Neutrophil (primary cell): Measurements from ENCODE around the gene ZNF277.

Experiments used
- H3K27ac ChIP-seq: fragments of 200-600 bp; sonication (generic); 2 replicates; pipeline ENCODE4 v1.5.1; 2016; ENCODE audit warnings: mild to moderate bottlenecking, moderate library complexity
- H3K27me3 ChIP-seq: fragments of 200-600 bp; sonication (generic); 2 replicates; pipeline ENCODE4 v1.6.0; 2016; ENCODE audit warnings: mild to moderate bottlenecking
- H3K36me3 ChIP-seq: fragments of 200-600 bp; sonication (generic); 2 replicates; pipeline ENCODE4 v1.5.1; 2017
- H3K4me1 ChIP-seq, 2 experiments: fragments of 200-600 bp in 1 of 2; sonication (generic) in 1 of 2; 1 replicate in 1 of 2; 2 replicates in 1 of 2; pipeline versions ENCODE4 v1.5.1 to v1.6.1; 2013 to 2016; ENCODE audit warnings: low read depth in 1 of 2, low read length in 1 of 2, mild to moderate bottlenecking in 1 of 2, moderate library complexity in 1 of 2; ENCODE audit not compliant: control insufficient read depth in 1 of 2, insufficient read depth in 1 of 2
- H3K4me3 ChIP-seq, 2 experiments: fragments of 200-600 bp in 1 of 2; sonication (generic) in 1 of 2; 1 replicate in 1 of 2; 2 replicates in 1 of 2; pipeline ENCODE4 v1.5.1; 2013 to 2016; ENCODE audit warnings: low read depth in 1 of 2, low read length in 1 of 2, mild to moderate bottlenecking in 1 of 2, moderate library complexity in 1 of 2
- H3K9me3 ChIP-seq: fragments of 200-600 bp; sonication (generic); 2 replicates; pipeline ENCODE4 v1.5.1; 2016
- CTCF ChIP-seq: fragments of 200-600 bp; sonication (generic); IDR thresholded peaks from 2 replicates; pipeline ENCODE4 v1.5.1; 2016; ENCODE audit warnings: antibody characterized with exemption

ZNF277 gene

GRCh38 chr7:112176693-112177415, 29.6 kb upstream of the ZNF277 start:
- Histone ChIP-seq H3K4me1 (no peaks in the 10 kb centered on the region), H3K27ac (no peak overlapping the region), H3K9me3 (no peaks in the 10 kb centered on the region), H3K27me3 (no peaks in the 10 kb centered on the region), H3K4me3 (no peak overlapping the region), H3K36me3 (no peaks in the 10 kb centered on the region)
- no peak for TF ChIP-seq CTCF

GRCh38 chr7:112180223-112180622, 26.3 kb upstream of the ZNF277 start:
- no peaks in the 10 kb centered on the region for H3K9me3 ChIP-seq
- no peaks in the 10 kb centered on the region for H3K36me3 ChIP-seq
- no peak for TF ChIP-seq CTCF
- no peaks in the 10 kb centered on the region for H3K27me3 ChIP-seq
- H3K27ac ChIP-seq = no peak overlapping the region
- no peak overlapping the region for H3K4me3 ChIP-seq
- no peaks in the 10 kb centered on the region for H3K4me1 ChIP-seq

GRCh38 chr7:112182749-112183148, 23.7 kb upstream of the ZNF277 start:
- no peak for TF ChIP-seq CTCF
- Histone ChIP-seq H3K4me1 (no peaks in the 10 kb centered on the region), H3K4me3 (no peak overlapping the region), H3K27me3 (no peaks in the 10 kb centered on the region), H3K27ac (no peak overlapping the region), H3K9me3 (no peaks in the 10 kb centered on the region), H3K36me3 (no peaks in the 10 kb centered on the region)

- no peaks in the 10 kb centered on the region for H3K4me1 ChIP-seq
- no peaks in the 10 kb centered on the region for H3K9me3 ChIP-seq
- no peaks in the 10 kb centered on the region for H3K36me3 ChIP-seq
- no peak overlapping the region for H3K27ac ChIP-seq
- H3K27me3 ChIP-seq = no peaks in the 10 kb centered on the region
- TF ChIP-seq CTCF = no peak
- H3K4me3 ChIP-seq = no peak overlapping the region
Observed at GRCh38 chr7:112183266-112183665, 23.2 kb upstream of the ZNF277 start.

GRCh38 chr7:112184455-112184854, 22.0 kb upstream of the ZNF277 start:
- Histone ChIP-seq H3K4me3 (no peak overlapping the region), H3K27ac (no peak overlapping the region), H3K27me3 (no peaks in the 10 kb centered on the region), H3K9me3 (no peaks in the 10 kb centered on the region), H3K4me1 (no peaks in the 10 kb centered on the region), H3K36me3 (no peaks in the 10 kb centered on the region)
- TF ChIP-seq CTCF = no peak
